PC-9 (cell line): ENCODE measurements around the gene MT1E. TPM values are rescaled to one million over a fixed set of nuclear protein-coding genes. Genes with fewer than 3 reads are reported as not detected.

Experiments
- BruUV-seq: library from RNA; stranded (reverse); fragments of 400-500 nt; replicated peaks from 2 replicates; lab custom pipeline; 2021; lab: Mats Ljungman, UMichigan
- CTCF ChIA-PET: fragments of 300-600 bp; sonication (Branson Sonifier 250); formaldehyde crosslinking; loops from one replicate; lab custom pipeline; 2022; ENCODE audit warnings: antibody characterized with exemption; lab: Charles Lee
- POLR2A ChIA-PET: fragments of 300-600 bp; sonication (Branson Sonifier 250); formaldehyde crosslinking; loops from one replicate; lab custom pipeline; 2022; ENCODE audit warnings: antibody characterized with exemption; ENCODE audit not compliant: unreplicated experiment; lab: Charles Lee
- DNase-seq, 2 experiments: peaks; one replicate each; pipeline versions ENCODE4 v3.0.0 to v3.0.0-alpha.2; 2015 to 2022; ENCODE audit warnings: mixed read lengths in 1 of 2
- H2AFZ ChIP-seq: fragments of 200-600 bp; sonication (generic); 2 replicates; pipeline ENCODE4 v1.8.1; 2017; ENCODE audit warnings: antibody characterized with exemption
- H3F3A ChIP-seq: fragments of 200-600 bp; sonication (generic); 2 replicates; pipeline ENCODE4 v1.8.1; 2017; ENCODE audit warnings: antibody characterized with exemption, mild to moderate bottlenecking, low read depth; ENCODE audit not compliant: insufficient read depth
- H3K27ac ChIP-seq: fragments of 200-600 bp; sonication (generic); 2 replicates; pipeline ENCODE4 v1.6.1; 2016; ENCODE audit warnings: mixed run types
- H3K27me3 ChIP-seq: fragments of 200-600 bp; sonication (generic); 2 replicates; pipeline ENCODE4 v1.6.1; 2016; ENCODE audit warnings: low read depth, mixed run types; ENCODE audit not compliant: insufficient read depth
- H3K36me3 ChIP-seq: fragments of 200-600 bp; sonication (generic); 2 replicates; pipeline ENCODE4 v1.6.1; 2016; ENCODE audit warnings: low read depth, mixed run types
- H3K4me1 ChIP-seq: fragments of 200-600 bp; sonication (generic); replicated peaks from 2 replicates; pipeline ENCODE4 v1.6.1; 2016; ENCODE audit warnings: mixed run types; ENCODE audit not compliant: insufficient read depth
- H3K4me2 ChIP-seq: fragments of 200-600 bp; sonication (generic); 2 replicates; pipeline ENCODE4 v1.6.1; 2017; ENCODE audit warnings: mixed run types
- H3K4me3 ChIP-seq: fragments of 200-600 bp; sonication (generic); 2 replicates; pipeline ENCODE4 v1.6.1; 2016; ENCODE audit warnings: mixed run types
- H3K79me2 ChIP-seq: fragments of 200-600 bp; sonication (generic); 2 replicates; pipeline ENCODE4 v1.6.1; 2017; ENCODE audit warnings: low read depth, mixed run types
- H3K9me2 ChIP-seq: fragments of 200-600 bp; sonication (generic); 2 replicates; pipeline ENCODE4 v1.8.1; 2017; ENCODE audit warnings: mild to moderate bottlenecking; ENCODE audit not compliant: insufficient read depth
- H3K9me3 ChIP-seq: fragments of 200-600 bp; sonication (generic); 2 replicates; pipeline ENCODE4 v1.8.1; 2016; ENCODE audit warnings: low read depth; ENCODE audit not compliant: insufficient read depth
- H4K20me1 ChIP-seq: fragments of 200-600 bp; sonication (generic); 2 replicates; pipeline ENCODE4 v1.8.1; 2017; ENCODE audit not compliant: insufficient read depth
- CTCF ChIP-seq: fragments of 200-600 bp; sonication (generic); conservative IDR thresholded peaks from 2 replicates; pipeline ENCODE4 v1.6.1; 2017; ENCODE audit warnings: mixed run types, antibody characterized with exemption, mild to moderate bottlenecking, moderate library complexity
- EZH2 ChIP-seq: fragments of 200-600 bp; sonication (generic); IDR thresholded peaks from 2 replicates; pipeline ENCODE4 v1.8.0; 2017; ENCODE audit warnings: antibody characterized with exemption, low read depth
- intact Hi-C: fragments of 100-400 bp; cut with micrococcal nuclease; formaldehyde crosslinking; loops from one replicate; pipeline ENCODE4 v1.10.0; 2022; ENCODE audit not compliant: unreplicated experiment
- total RNA-seq: library from RNA; stranded (reverse); gene quantifications from 2 replicates; pipeline ENCODE4 v1.2.3, GENCODE V29; 2021

MT1E gene
- total RNA-seq, 1 experiment from 2014 or later, result 22.0 TPM

GRCh38 chr16:56609463-56609921 lies 16.1 kb upstream of the MT1E start:
- Histone ChIP-seq H2AFZ (no peak overlapping the region), H3F3A (peaks cover 67% of the 10 kb centered on the region), H3K36me3 (no peaks in the 10 kb centered on the region), H3K4me1 (peaks cover 96% of the 10 kb centered on the region), H3K4me2 (peak overlapping the region; percentile 90), H3K79me2 (no peaks in the 10 kb centered on the region; the same call in 1 of the 2 replicates), H3K27me3 (no peaks in the 10 kb centered on the region), H3K9me2 (no peaks in the 10 kb centered on the region), H3K9me3 (no peaks in the 10 kb centered on the region), H3K4me3 (peak overlapping the region; percentile 90), H3K27ac (peak overlapping the region; percentile 73), H4K20me1 (no peaks in the 10 kb centered on the region)
- CTCF ChIA-PET, result interaction anchor here (0.7 kb wide), 1 partner anchor 668 kb away, joined by 3 read pairs; no protein-coding TSS in a partner anchor
- no peak for TF ChIP-seq EZH2
- TF ChIP-seq CTCF, result no peak
- BruUV-seq, result no TSS peak
- intact Hi-C loops, result loop anchor here (5.0 to 10.0 kb wide), 2 partner anchors 275 to 1137 kb away; no protein-coding TSS in a partner anchor
- POLR2A ChIA-PET, result interaction anchor here (0.6 kb wide), 1 partner anchor 87 kb away, joined by 4 read pairs; no protein-coding TSS in a partner anchor
- peak in 1 of 2 experiments; percentile 57 for DNase-seq

DNA sequence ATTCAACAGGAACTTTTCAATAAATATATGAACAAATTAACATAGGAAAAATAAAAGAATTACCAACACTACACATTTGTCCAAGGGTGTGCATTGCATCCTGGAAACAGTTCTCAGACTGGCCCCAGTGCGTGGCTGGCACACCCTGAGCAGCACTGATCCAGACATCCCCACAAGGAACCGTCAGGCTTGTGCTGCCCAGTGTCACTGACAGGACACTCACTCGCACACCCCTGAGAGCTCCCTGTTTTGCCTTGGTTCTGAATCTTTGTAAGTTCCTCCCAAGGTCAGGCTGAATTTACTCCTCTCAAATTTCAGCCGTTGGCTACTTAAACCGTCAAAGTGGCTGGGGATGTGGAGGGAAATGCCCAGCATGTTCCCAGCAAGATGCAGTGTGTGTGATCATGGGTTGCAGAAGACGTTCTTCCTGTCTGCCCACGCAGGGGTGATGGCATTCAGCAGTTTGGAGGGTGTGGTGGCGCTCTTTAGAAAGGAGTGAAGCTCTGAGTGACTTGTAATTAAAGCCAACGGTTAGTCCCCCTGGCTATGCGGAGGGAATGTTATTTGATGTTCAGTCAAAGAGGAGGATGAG lies 15.5 kb upstream of the MT1E start:
- ChIA-PET POLR2A (interaction anchor here (0.6 to 1.5 kb wide), 2 partner anchors 39 to 88 kb away, joined by 4 to 9 read pairs; no protein-coding TSS in a partner anchor), CTCF (no interaction called here)
- Histone ChIP-seq H2AFZ (no peak overlapping the region), H3K79me2 (no peaks in the 10 kb centered on the region; the same call in 1 of the 2 replicates), H3K27ac (peak overlapping the region; percentile 73), H3K36me3 (no peaks in the 10 kb centered on the region), H3K9me2 (no peaks in the 10 kb centered on the region), H3K4me2 (peak overlapping the region; percentile 90), H3K27me3 (no peaks in the 10 kb centered on the region), H4K20me1 (no peaks in the 10 kb centered on the region), H3K4me3 (peak overlapping the region; percentile 90; the same call in 1 of the 2 replicates), H3K4me1 (peaks cover 96% of the 10 kb centered on the region), H3F3A (peaks cover 65% of the 10 kb centered on the region), H3K9me3 (no peaks in the 10 kb centered on the region)
- intact Hi-C loops, result no loop called here
- DNase-seq, result peak; percentile 55 to 72
- TF ChIP-seq EZH2 (no peak), CTCF (no peak)
- BruUV-seq, result no TSS peak

DNA sequence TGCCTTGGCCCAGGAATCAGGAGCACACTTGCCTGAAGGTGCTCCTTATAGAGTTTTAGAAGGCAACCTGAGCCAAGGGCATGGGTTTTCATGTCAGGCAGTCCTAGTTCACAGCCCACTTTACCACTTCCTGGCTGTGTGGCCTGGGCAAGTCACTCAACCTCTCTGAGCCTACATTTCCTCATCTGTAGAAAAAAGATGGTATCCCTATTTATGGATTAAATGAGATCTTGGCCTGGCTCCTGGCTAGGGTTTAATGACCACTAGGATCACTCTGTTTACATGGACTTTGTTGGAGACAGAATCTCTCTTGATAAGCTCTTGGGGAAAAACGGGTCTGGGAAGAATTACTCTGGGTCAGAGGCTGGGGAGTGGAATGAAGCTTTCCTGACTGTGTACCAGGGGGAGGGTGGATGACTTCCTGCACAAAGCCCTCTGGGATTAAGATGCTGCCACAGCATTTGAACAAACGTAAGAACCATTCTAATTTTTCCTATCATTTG lies 14.9 kb upstream of the MT1E start:
- POLR2A ChIA-PET, result interaction anchor here (0.6 to 1.5 kb wide), 2 partner anchors 39 to 372 kb away, joined by 3 to 9 read pairs; no protein-coding TSS in a partner anchor
- no peak for TF ChIP-seq EZH2
- no peak for DNase-seq
- H3K27ac ChIP-seq, result peak overlapping the region; percentile 73
- H3K4me3 ChIP-seq, result peak overlapping the region; percentile 90; the same call in 1 of the 2 replicates
- no peaks in the 10 kb centered on the region for H3K9me3 ChIP-seq
- CTCF ChIA-PET, result interaction anchor here (0.5 to 1.3 kb wide), 2 partner anchors 33 to 89 kb away, joined by 3 to 4 read pairs; no protein-coding TSS in a partner anchor
- peaks cover 65% of the 10 kb centered on the region for H3F3A ChIP-seq
- no TSS peak for BruUV-seq
- no peak overlapping the region for H2AFZ ChIP-seq
- H3K4me1 ChIP-seq, result peaks cover 96% of the 10 kb centered on the region
- H3K9me2 ChIP-seq, result no peaks in the 10 kb centered on the region
- intact Hi-C loops, result no loop called here
- H4K20me1 ChIP-seq, result no peaks in the 10 kb centered on the region
- H3K4me2 ChIP-seq, result peak overlapping the region; percentile 90
- H3K79me2 ChIP-seq, result no peaks in the 10 kb centered on the region; the same call in 1 of the 2 replicates
- no peaks in the 10 kb centered on the region for H3K27me3 ChIP-seq
- H3K36me3 ChIP-seq, result no peaks in the 10 kb centered on the region
